OCI-LY1 (cell line): ENCODE results near the gene OSR1.
A peak's percentile ranks its signal among the peaks of the same experiment; 100 is the strongest.

Source experiments
- H2AFZ ChIP-seq: fragments of 200-600 bp; sonication (generic), shearing (Covaris generic); 2 replicates; pipeline ENCODE4 v1.6.0; 2014; ENCODE audit warnings: antibody characterized with exemption, mild to moderate bottlenecking, low read length
- H3F3A ChIP-seq: fragments of 200-600 bp; sonication (generic), shearing (Covaris generic); 2 replicates; pipeline ENCODE4 v1.6.0; 2014; ENCODE audit warnings: mild to moderate bottlenecking, antibody characterized with exemption, low read length, moderate library complexity; ENCODE audit not compliant: insufficient read depth
- H3K27ac ChIP-seq: fragments of 200-600 bp; sonication (generic); 2 replicates; pipeline ENCODE4 v1.5.1; 2014; ENCODE audit warnings: low read length, mixed run types, mild to moderate bottlenecking, low read depth; ENCODE audit not compliant: poor library complexity, severe bottlenecking
- H3K27me3 ChIP-seq: fragments of 200-600 bp; sonication (generic); 2 replicates; pipeline ENCODE4 v1.6.0; 2014; ENCODE audit warnings: antibody characterized with exemption, mild to moderate bottlenecking, low read length, moderate library complexity; ENCODE audit not compliant: insufficient read depth
- H3K36me3 ChIP-seq: fragments of 200-600 bp; sonication (generic); 2 replicates; pipeline ENCODE4 v1.6.1; 2014; ENCODE audit warnings: mild to moderate bottlenecking, antibody characterized with exemption, low read length, moderate library complexity, mixed read lengths; ENCODE audit not compliant: insufficient read depth
- H3K4me1 ChIP-seq: fragments of 200-600 bp; sonication (generic); 2 replicates; pipeline ENCODE4 v1.5.1; 2014; ENCODE audit warnings: mild to moderate bottlenecking, low read length, moderate library complexity; ENCODE audit not compliant: insufficient read depth, severe bottlenecking
- H3K4me2 ChIP-seq: fragments of 200-600 bp; sonication (generic), shearing (Covaris generic); 2 replicates; pipeline ENCODE4 v1.6.1; 2014; ENCODE audit warnings: low read length
- H3K4me3 ChIP-seq: fragments of 200-600 bp; sonication (generic); 2 replicates; pipeline ENCODE4 v1.5.1; 2014; ENCODE audit warnings: low read length, low read depth, mild to moderate bottlenecking, mixed read lengths; ENCODE audit not compliant: poor library complexity, severe bottlenecking
- H3K79me2 ChIP-seq: fragments of 200-600 bp; shearing (Covaris generic); 2 replicates; pipeline ENCODE4 v1.6.1; 2016; ENCODE audit warnings: mixed run types, low read length, mixed read lengths; ENCODE audit not compliant: insufficient read depth
- H3K9ac ChIP-seq: fragments of 200-600 bp; sonication (generic), shearing (Covaris generic); 2 replicates; pipeline ENCODE4 v1.6.1; 2014; ENCODE audit warnings: mild to moderate bottlenecking, low read length, mixed read lengths
- H3K9me2 ChIP-seq: fragments of 200-600 bp; sonication (generic), shearing (Covaris generic); 2 replicates; pipeline ENCODE4 v1.6.1; 2014; ENCODE audit warnings: low read depth, mild to moderate bottlenecking, low read length, mixed read lengths
- H3K9me3 ChIP-seq: fragments of 200-600 bp; shearing (Covaris generic); 2 replicates; pipeline ENCODE4 v1.6.1; 2014; ENCODE audit warnings: low read length, mixed read lengths
- H4K20me1 ChIP-seq: fragments of 200-600 bp; sonication (generic), shearing (Covaris generic); 2 replicates; pipeline ENCODE4 v1.6.0; 2016; ENCODE audit warnings: mild to moderate bottlenecking, low read length; ENCODE audit not compliant: insufficient read depth
- EZH2 ChIP-seq: fragments of 200-600 bp; sonication (generic), shearing (Covaris generic); IDR thresholded peaks from 2 replicates; pipeline ENCODE4 v1.8.0; 2017; ENCODE audit warnings: borderline replicate concordance, mixed run types, mild to moderate bottlenecking, antibody characterized with exemption, low read length, moderate library complexity, mixed read lengths
- TF ChIP-seq, protein P1 (sequence below): fragments of 200-600 bp; sonication (generic), shearing (Covaris generic); IDR thresholded peaks from 2 replicates; pipeline ENCODE4 v1.5.1; 2017; ENCODE audit warnings: mild to moderate bottlenecking, antibody characterized with exemption, low read length, moderate library complexity, mixed read lengths

Gene OSR1

DNA sequence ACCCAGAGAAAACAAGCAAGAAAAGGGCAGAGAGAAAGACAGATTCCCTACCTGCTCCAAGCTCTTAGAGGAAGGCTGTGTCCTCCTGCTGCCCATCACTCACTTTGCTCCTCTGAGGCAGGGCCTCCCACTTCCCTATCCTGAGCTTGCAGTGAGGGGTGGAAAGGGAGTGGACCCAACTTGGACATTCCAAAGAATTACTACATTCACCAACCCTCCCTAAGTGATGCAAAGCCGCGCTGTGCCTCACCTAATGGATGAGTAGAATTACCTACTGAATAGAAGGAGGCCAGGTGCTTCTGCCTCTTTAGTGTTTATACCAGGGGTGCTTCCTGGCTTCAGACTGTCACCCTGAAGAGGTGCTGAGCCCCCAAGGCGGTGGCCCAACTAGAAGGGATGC lies 5.6 kb upstream of the OSR1 start:
- H3K4me3 ChIP-seq, result no peak overlapping the region

DNA sequence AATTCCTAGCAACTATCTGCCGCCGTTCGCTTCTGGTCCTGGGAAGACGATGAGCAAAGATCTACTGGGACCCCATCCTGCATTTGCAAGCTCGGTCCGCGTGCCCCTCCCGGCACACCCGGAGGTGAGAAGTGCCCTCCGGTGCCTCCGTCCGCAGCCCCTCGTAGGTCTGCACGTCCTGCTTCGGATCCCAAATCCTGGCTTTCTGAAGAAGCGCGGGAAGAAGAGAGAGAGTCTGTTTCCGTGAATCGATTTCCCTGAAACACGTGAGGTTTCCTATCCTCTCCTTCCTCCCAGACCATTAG lies 5.0 kb upstream of the OSR1 start:
- no peak overlapping the region for H3K27ac ChIP-seq
- no peaks in the 10 kb centered on the region for H4K20me1 ChIP-seq
- TF ChIP-seq EZH2, result no peak
- TF ChIP-seq, protein P1, sequence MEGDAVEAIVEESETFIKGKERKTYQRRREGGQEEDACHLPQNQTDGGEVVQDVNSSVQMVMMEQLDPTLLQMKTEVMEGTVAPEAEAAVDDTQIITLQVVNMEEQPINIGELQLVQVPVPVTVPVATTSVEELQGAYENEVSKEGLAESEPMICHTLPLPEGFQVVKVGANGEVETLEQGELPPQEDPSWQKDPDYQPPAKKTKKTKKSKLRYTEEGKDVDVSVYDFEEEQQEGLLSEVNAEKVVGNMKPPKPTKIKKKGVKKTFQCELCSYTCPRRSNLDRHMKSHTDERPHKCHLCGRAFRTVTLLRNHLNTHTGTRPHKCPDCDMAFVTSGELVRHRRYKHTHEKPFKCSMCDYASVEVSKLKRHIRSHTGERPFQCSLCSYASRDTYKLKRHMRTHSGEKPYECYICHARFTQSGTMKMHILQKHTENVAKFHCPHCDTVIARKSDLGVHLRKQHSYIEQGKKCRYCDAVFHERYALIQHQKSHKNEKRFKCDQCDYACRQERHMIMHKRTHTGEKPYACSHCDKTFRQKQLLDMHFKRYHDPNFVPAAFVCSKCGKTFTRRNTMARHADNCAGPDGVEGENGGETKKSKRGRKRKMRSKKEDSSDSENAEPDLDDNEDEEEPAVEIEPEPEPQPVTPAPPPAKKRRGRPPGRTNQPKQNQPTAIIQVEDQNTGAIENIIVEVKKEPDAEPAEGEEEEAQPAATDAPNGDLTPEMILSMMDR, result no peak
- no peaks in the 10 kb centered on the region for H3K79me2 ChIP-seq
- no peaks in the 10 kb centered on the region for H3K9me3 ChIP-seq
- H3K4me1 ChIP-seq, result peaks cover 11% of the 10 kb centered on the region
- H3K4me2 ChIP-seq, result no peak overlapping the region
- H3K4me3 ChIP-seq, result no peak overlapping the region
- peaks cover 4% of the 10 kb centered on the region; the same call in 1 of the 2 replicates for H3K27me3 ChIP-seq
- H3F3A ChIP-seq, result no peaks in the 10 kb centered on the region
- H2AFZ ChIP-seq, result no peak overlapping the region
- H3K9ac ChIP-seq, result no peak overlapping the region
- no peaks in the 10 kb centered on the region for H3K9me2 ChIP-seq
- H3K36me3 ChIP-seq, result no peaks in the 10 kb centered on the region

More for the DNA sequence above, 5.6 kb upstream of the OSR1 start:
- TF ChIP-seq, protein P1, result no peak
- no peak for TF ChIP-seq EZH2
- Histone ChIP-seq H3K9me2 (no peaks in the 10 kb centered on the region), H3K36me3 (no peaks in the 10 kb centered on the region), H4K20me1 (no peaks in the 10 kb centered on the region), H2AFZ (no peak overlapping the region), H3F3A (no peaks in the 10 kb centered on the region), H3K4me1 (peaks cover 11% of the 10 kb centered on the region), H3K9ac (no peak overlapping the region), H3K27me3 (peaks cover 6% of the 10 kb centered on the region; the same call in 1 of the 2 replicates), H3K9me3 (no peaks in the 10 kb centered on the region), H3K27ac (no peak overlapping the region), H3K4me2 (no peak overlapping the region), H3K79me2 (no peaks in the 10 kb centered on the region)

DNA sequence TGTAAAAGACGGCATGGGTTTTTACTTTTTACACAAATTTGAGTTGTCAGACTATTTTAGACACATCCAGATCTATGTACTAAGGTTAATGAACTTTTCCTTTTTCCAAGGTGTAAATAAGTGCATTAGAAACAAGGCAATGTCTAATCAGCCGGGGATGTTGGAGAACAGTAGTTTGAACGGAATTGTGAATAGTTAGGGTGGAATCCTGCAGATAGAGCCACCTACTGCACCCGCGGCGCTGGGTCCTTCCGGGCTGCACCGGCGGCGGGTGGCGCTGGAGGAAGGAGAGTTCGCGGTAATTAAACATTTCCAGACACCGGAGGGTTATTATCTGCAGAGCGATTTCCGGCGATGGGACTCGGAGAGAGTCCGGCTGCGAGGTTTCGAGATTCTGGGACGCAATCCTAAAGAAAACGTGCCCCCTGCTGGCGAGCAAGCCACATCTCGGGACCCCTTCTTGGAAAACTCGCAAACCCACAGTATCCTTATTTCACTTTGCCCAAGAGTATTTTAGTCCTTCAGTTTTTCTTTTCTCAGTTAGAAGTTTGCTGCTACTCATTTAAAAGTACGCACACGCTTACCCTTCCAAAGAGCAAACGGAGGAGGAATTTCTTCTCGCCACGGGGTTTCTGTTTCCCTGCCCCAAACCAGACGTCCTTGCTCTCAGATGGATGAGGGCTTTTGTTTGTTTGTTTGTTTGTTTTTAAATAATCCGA lies 4.5 kb upstream of the OSR1 start:
- H2AFZ ChIP-seq, result no peak overlapping the region
- no peak overlapping the region for H3K27ac ChIP-seq
- H3K27me3 ChIP-seq, result peaks cover 4% of the 10 kb centered on the region; the same call in 1 of the 2 replicates

More for the DNA sequence above, 4.5 kb upstream of the OSR1 start:
- no peaks in the 10 kb centered on the region for H3K36me3 ChIP-seq
- TF ChIP-seq, protein P1, result peak; percentile 64
- TF ChIP-seq EZH2, result no peak
- H3K4me2 ChIP-seq, result peak overlapping the region; percentile 44
- peaks cover 11% of the 10 kb centered on the region for H3K4me1 ChIP-seq
- no peaks in the 10 kb centered on the region for H4K20me1 ChIP-seq
- H3K79me2 ChIP-seq, result no peaks in the 10 kb centered on the region
- H3K9me3 ChIP-seq, result no peaks in the 10 kb centered on the region
- H3K9me2 ChIP-seq, result no peaks in the 10 kb centered on the region
- no peak overlapping the region for H3K9ac ChIP-seq
- H3F3A ChIP-seq, result no peaks in the 10 kb centered on the region
- peak overlapping the region; percentile 41 for H3K4me3 ChIP-seq
